BE2C (cell line): ENCODE measurements around the gene BCL10.

ENCODE experiments used
- DNase-seq: peaks from one replicate; pipeline ENCODE4 v3.0.0-alpha.2; 2020
- H3K27me3 ChIP-seq: fragments of 250-450 bp; sonication (Bioruptor Pico); 2 replicates; pipeline ENCODE4 v1.5.1; 2020; ENCODE audit warnings: mild to moderate bottlenecking
- H3K36me3 ChIP-seq: fragments of 250-450 bp; sonication (Bioruptor Pico); 2 replicates; pipeline ENCODE4 v1.5.1; 2020; ENCODE audit warnings: mild to moderate bottlenecking
- H3K4me1 ChIP-seq: fragments of 250-450 bp; sonication (Bioruptor Pico); 2 replicates; pipeline ENCODE4 v1.5.1; 2020
- H3K4me3 ChIP-seq: 2 replicates; pipeline ENCODE4 v1.5.1; 2011; ENCODE audit warnings: low read depth, low read length
- H3K9me3 ChIP-seq: fragments of 250-450 bp; sonication (Bioruptor Pico); 2 replicates; pipeline ENCODE4 v1.5.1; 2020
- CTCF ChIP-seq: IDR thresholded peaks from 2 replicates; pipeline ENCODE4 v1.5.1; 2012; ENCODE audit warnings: mild to moderate bottlenecking, low read depth, low read length

The BCL10 gene

GRCh38 chr1:85245891-85246290, 30.5 kb downstream of the BCL10 start:
- DNase-seq: no peak
- Histone ChIP-seq H3K4me3 (no peak overlapping the region), H3K9me3 (no peaks in the 10 kb centered on the region), H3K4me1 (no peaks in the 10 kb centered on the region), H3K27me3 (no peaks in the 10 kb centered on the region), H3K36me3 (no peaks in the 10 kb centered on the region)
- TF ChIP-seq CTCF: no peak

GRCh38 chr1:85245456-85245855, 31.0 kb downstream of the BCL10 start:
- Histone ChIP-seq H3K27me3 (no peaks in the 10 kb centered on the region), H3K4me3 (no peak overlapping the region), H3K9me3 (no peaks in the 10 kb centered on the region), H3K4me1 (no peaks in the 10 kb centered on the region), H3K36me3 (no peaks in the 10 kb centered on the region)
- DNase-seq: no peak
- TF ChIP-seq CTCF: no peak

GRCh38 chr1:85244271-85245061, 32.0 kb downstream of the BCL10 start:
- H3K4me1 ChIP-seq: no peaks in the 10 kb centered on the region
- no peak for TF ChIP-seq CTCF
- DNase-seq: no peak
- no peaks in the 10 kb centered on the region for H3K27me3 ChIP-seq
- H3K4me3 ChIP-seq: no peak overlapping the region
- no peaks in the 10 kb centered on the region for H3K9me3 ChIP-seq
- H3K36me3 ChIP-seq: no peaks in the 10 kb centered on the region

- Histone ChIP-seq H3K4me1 (no peaks in the 10 kb centered on the region), H3K27me3 (no peaks in the 10 kb centered on the region), H3K36me3 (no peaks in the 10 kb centered on the region), H3K4me3 (no peak overlapping the region), H3K9me3 (no peaks in the 10 kb centered on the region)
- no peak for TF ChIP-seq CTCF
- DNase-seq: no peak
Observed at GRCh38 chr1:85243372-85243771, 33.1 kb downstream of the BCL10 start.

GRCh38 chr1:85240643-85241042, 35.8 kb downstream of the BCL10 start:
- DNase-seq: no peak
- Histone ChIP-seq H3K4me1 (no peaks in the 10 kb centered on the region), H3K9me3 (no peaks in the 10 kb centered on the region), H3K4me3 (no peak overlapping the region), H3K27me3 (no peaks in the 10 kb centered on the region), H3K36me3 (no peaks in the 10 kb centered on the region)
- TF ChIP-seq CTCF: no peak

GRCh38 chr1:85240174-85240601, 36.2 kb downstream of the BCL10 start:
- no peak overlapping the region for H3K4me3 ChIP-seq
- no peak for TF ChIP-seq CTCF
- DNase-seq: no peak

More at GRCh38 chr1:85240174-85240601, 36.2 kb downstream of the BCL10 start:
- Histone ChIP-seq H3K9me3 (no peaks in the 10 kb centered on the region), H3K4me1 (no peaks in the 10 kb centered on the region), H3K27me3 (no peaks in the 10 kb centered on the region), H3K36me3 (no peaks in the 10 kb centered on the region)
